GM12801 (cell line): ENCODE data around the gene IGDCC3.

Experiments
- TF ChIP-seq, protein P1 (sequence below): IDR thresholded peaks from one replicate; pipeline ENCODE4 v1.5.1; 2011; ENCODE audit warnings: control low read depth; ENCODE audit not compliant: insufficient read length; ENCODE audit errors: extremely low read depth

The IGDCC3 gene

DNA sequence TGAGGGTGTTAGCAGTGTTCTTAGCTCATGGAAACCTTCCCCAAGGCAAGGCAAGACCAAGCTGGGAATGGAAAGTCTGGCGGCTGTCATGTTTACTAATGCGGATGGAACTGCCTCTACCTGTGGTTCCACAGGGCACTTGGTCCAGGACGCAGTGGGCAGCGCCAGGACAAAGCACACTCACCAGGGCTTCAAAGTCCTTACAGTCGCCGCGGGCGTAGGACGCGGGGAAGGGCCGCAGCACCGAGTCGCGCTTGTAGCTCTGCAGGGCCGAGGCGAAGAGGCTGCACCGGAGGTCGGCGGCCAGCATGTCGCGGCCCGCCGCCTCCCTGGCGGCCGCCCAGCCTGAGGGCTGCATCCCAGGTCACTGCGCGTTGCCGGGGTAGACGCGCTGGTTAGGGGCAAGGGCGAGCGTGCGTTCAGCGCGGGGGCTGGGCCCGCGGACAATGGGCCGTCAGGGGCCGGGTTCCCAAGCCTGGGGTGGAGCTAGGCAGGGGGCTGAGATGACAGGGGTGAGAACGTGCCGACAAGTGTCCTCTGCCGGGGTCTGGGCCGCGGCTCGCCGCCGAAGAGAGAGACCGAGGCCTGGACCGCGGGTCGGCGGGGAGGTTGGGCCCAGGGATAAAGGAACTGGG, 91.6 kb downstream of the IGDCC3 start:
- TF ChIP-seq, protein P1, sequence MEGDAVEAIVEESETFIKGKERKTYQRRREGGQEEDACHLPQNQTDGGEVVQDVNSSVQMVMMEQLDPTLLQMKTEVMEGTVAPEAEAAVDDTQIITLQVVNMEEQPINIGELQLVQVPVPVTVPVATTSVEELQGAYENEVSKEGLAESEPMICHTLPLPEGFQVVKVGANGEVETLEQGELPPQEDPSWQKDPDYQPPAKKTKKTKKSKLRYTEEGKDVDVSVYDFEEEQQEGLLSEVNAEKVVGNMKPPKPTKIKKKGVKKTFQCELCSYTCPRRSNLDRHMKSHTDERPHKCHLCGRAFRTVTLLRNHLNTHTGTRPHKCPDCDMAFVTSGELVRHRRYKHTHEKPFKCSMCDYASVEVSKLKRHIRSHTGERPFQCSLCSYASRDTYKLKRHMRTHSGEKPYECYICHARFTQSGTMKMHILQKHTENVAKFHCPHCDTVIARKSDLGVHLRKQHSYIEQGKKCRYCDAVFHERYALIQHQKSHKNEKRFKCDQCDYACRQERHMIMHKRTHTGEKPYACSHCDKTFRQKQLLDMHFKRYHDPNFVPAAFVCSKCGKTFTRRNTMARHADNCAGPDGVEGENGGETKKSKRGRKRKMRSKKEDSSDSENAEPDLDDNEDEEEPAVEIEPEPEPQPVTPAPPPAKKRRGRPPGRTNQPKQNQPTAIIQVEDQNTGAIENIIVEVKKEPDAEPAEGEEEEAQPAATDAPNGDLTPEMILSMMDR = no peak

DNA sequence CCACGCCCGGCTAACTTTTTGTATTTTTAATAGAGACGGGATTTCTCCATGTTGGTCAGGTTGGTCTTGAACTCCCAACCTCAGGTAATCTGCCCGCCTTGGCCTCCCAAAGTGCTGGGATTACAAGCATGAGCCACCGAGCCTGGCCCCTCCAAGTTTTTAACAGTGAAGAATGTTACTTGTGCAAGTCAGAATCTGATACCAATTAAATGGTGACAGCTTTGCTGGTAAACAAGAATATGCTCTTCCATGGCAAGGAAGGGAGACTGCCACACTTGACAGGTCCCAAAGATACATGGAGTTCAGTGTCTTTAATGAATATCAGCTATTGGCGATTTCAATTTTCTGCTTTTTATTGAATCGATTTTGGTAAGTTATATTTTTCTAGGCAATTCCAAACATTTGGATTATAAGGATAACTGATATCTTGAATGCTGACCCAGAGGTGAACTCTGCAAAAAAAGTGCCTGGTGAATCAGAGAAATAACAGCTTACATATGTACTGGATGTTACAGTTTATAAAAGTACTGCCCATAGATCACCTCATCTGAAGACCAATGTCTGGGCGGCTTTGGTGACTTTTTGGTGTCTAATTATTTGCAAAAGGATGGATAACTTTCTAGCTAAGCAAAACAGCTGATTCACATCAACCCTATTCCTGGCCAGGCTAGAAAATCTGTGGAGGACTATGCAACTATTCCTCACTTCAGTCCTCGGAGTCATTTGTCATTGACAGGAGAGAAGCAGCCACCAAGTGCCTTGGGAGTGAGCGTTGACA, 92.3 kb downstream of the IGDCC3 start:
- TF ChIP-seq, protein P1 = no peak

DNA sequence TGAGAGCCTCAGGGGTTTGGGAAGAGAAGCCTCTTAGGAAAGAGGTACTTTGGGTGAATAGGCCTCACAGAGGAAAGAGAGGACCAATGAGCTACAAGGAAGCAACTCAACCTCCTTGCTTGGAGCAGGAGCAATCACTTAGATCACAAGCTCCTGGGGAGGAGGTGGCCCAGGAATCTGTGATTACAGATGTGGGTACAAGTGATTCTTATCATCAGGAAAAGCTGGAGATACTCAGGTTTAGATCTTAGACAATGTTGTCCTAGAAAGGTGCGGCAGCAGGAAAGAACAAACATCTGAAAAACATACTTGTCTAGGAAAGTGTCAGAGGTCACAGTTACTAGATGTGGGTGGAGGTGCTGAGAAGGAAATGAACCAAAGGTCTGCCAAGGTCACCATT, 99.3 kb downstream of the IGDCC3 start:
- TF ChIP-seq, protein P1 = no peak
